ENCODE measurements around the gene RNF214. TPM values are rescaled to one million over a fixed set of nuclear protein-coding genes. Genes with fewer than 3 reads are reported as not detected.
A peak's percentile ranks its signal among the peaks of the same experiment; 100 is the strongest.

Gene RNF214
- total and polyA plus RNA-seq, 2 donors (not counting 1 experiment from before 2014, with no cell fraction given) = 16.0 to 36.1 TPM

GRCh38 chr11:117201658-117202305 is 30.7 kb upstream of the RNF214 start:
- ATAC-seq (ENCODE audit: low read depth) (no peak), DNase-seq (peak; percentile 37)
- H3K27me3 ChIP-seq (replicated peaks in 1 of 4; ENCODE audit: control extremely low read depth in 1 of 4, control insufficient read depth in 3 of 4, insufficient read depth in 4 of 4, low read length in 3 of 4) = no peaks in the 10 kb centered on the region
- WGBS (ENCODE audit: insufficient coverage) = 75% methylated on average over 14 of the region's 14 CpGs
- POLR2A ChIA-PET = interaction anchor here (1.1 kb wide), 1 partner anchor 12 kb away, joined by 5 read pairs; no protein-coding TSS in a partner anchor
- H3K9ac ChIP-seq (ENCODE audit: low read length) = no peak overlapping the region
- no peak overlapping the region for H3K4me3 Mint-ChIP-seq
- peak overlapping the region; percentile 27 for H3K4me2 ChIP-seq (replicated peaks; ENCODE audit: low read depth, low read length, poor library complexity, severe bottlenecking)
- no peaks in the 10 kb centered on the region for H3K27me3 Mint-ChIP-seq
- H3K4me1 Mint-ChIP-seq = peaks cover 30% of the 10 kb centered on the region
- H3K4me3 ChIP-seq (ENCODE audit: control extremely low read depth in 1 of 5, extremely low read depth in 1 of 5, insufficient read depth in 1 of 5, low read depth in 2 of 5, low read length in 4 of 5) = no peak overlapping the region
- peak overlapping the region; percentile 29 to 68 for H3K27ac ChIP-seq (ENCODE audit: low read length in 2 of 2)
- CTCF ChIA-PET = interaction anchor here (1.6 kb wide), 1 partner anchor 22 kb away, joined by 8 read pairs; the partner anchor contains the start of gene SIDT2
- H3K79me2 ChIP-seq (ENCODE audit: control insufficient read depth, insufficient read depth, low read length) = no peaks in the 10 kb centered on the region
- peaks cover 15 to 36% of the 10 kb centered on the region in 2 donors for H3K4me1 ChIP-seq (ENCODE audit: control insufficient read depth in 2 of 2, insufficient read depth in 2 of 2, low read length in 2 of 2)
- H3K9me3 Mint-ChIP-seq (ENCODE audit: insufficient read depth) = no peaks in the 10 kb centered on the region
- no peaks in the 10 kb centered on the region for H3K9me3 ChIP-seq (ENCODE audit: control extremely low read depth in 1 of 3, control insufficient read depth in 2 of 3, insufficient read depth in 1 of 3, low read length in 2 of 3)
- TF ChIP-seq, protein P1, sequence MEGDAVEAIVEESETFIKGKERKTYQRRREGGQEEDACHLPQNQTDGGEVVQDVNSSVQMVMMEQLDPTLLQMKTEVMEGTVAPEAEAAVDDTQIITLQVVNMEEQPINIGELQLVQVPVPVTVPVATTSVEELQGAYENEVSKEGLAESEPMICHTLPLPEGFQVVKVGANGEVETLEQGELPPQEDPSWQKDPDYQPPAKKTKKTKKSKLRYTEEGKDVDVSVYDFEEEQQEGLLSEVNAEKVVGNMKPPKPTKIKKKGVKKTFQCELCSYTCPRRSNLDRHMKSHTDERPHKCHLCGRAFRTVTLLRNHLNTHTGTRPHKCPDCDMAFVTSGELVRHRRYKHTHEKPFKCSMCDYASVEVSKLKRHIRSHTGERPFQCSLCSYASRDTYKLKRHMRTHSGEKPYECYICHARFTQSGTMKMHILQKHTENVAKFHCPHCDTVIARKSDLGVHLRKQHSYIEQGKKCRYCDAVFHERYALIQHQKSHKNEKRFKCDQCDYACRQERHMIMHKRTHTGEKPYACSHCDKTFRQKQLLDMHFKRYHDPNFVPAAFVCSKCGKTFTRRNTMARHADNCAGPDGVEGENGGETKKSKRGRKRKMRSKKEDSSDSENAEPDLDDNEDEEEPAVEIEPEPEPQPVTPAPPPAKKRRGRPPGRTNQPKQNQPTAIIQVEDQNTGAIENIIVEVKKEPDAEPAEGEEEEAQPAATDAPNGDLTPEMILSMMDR (IDR thresholded peaks at IDR 0.05) = no peak
- TF ChIP-seq EZH2 (IDR thresholded peaks at IDR 0.05; ENCODE audit: borderline replicate concordance, insufficient read depth, low read depth, low read length, poor library complexity, severe bottlenecking) = no peak
- H4K20me1 ChIP-seq (ENCODE audit: control insufficient read depth, insufficient read depth, low read length, poor library complexity, severe bottlenecking) = peaks cover 11% of the 10 kb centered on the region
- intact Hi-C loops (cut with micrococcal nuclease) = no loop called here
- no peak overlapping the region for H2AFZ ChIP-seq (ENCODE audit: insufficient read depth, low read depth, low read length, poor library complexity, severe bottlenecking)
- peak overlapping the region; percentile 65 for H3K27ac Mint-ChIP-seq
- H3K36me3 ChIP-seq (replicated peaks in 1 of 2; ENCODE audit: control extremely low read depth in 1 of 2, control insufficient read depth in 1 of 2, extremely low read depth in 1 of 2, insufficient read depth in 2 of 2, low read length in 1 of 2) = peaks cover 0 to 58% of the 10 kb centered on the region in 2 experiments
